Measurements from ENCODE around the gene NOP58.

GRCh38 chr2:202344178-202344577 is 78.6 kb downstream of the NOP58 start:
- TF ChIP-seq GABPA (IDR thresholded peaks at IDR 0.05; ENCODE audit: low read depth) = no peak
- no peak for TF ChIP-seq CTCF (IDR thresholded peaks at IDR 0.05; ENCODE audit: insufficient read depth, low read length)
- no peak for TF ChIP-seq POLR2AphosphoS5 (IDR thresholded peaks at IDR 0.05; ENCODE audit: low read depth)

Data from HL-60 (cell line).